ENCODE data around the gene ADAMTS12.

DNA sequence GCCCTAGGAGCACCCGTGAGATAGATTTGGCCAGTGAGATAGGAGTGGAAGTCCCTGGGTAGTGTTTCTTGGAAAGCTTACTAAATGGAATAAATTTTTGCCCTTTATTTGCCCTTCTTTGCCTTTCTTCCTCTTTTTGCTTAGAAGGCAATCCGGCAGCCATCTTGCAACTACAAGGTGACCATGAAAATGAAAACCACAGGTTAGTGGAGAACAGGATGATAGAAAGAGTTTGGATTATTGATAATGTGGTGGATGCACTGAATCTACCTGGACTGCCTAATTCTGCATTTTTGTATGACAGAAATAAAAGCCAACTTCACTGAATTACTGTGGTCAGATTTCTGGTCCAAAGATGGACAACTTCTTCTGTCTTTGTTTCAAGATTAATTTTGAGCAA lies 417.8 kb downstream of the ADAMTS12 start:
- TF ChIP-seq, protein P1, sequence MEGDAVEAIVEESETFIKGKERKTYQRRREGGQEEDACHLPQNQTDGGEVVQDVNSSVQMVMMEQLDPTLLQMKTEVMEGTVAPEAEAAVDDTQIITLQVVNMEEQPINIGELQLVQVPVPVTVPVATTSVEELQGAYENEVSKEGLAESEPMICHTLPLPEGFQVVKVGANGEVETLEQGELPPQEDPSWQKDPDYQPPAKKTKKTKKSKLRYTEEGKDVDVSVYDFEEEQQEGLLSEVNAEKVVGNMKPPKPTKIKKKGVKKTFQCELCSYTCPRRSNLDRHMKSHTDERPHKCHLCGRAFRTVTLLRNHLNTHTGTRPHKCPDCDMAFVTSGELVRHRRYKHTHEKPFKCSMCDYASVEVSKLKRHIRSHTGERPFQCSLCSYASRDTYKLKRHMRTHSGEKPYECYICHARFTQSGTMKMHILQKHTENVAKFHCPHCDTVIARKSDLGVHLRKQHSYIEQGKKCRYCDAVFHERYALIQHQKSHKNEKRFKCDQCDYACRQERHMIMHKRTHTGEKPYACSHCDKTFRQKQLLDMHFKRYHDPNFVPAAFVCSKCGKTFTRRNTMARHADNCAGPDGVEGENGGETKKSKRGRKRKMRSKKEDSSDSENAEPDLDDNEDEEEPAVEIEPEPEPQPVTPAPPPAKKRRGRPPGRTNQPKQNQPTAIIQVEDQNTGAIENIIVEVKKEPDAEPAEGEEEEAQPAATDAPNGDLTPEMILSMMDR (conservative IDR thresholded peaks at IDR 0.05 in 1 of 2, IDR thresholded peaks at IDR 0.05 in 1 of 2; ENCODE audit: extremely low read depth in 1 of 2, insufficient read depth in 1 of 2, low read depth in 1 of 2, low read length in 2 of 2) = no peak
- TF ChIP-seq EZH2 (IDR thresholded peaks at IDR 0.05; ENCODE audit: borderline replicate concordance, low read length) = no peak
